Activated naive CD4-positive, alpha-beta T cell treated with anti-CD3 and anti-CD28 coated beads, Interleukin-2, amount 10 ng/mL, durations not matched to agents 5 hours and 36 hours (primary cell): ENCODE data around the gene GOLGA8A. TPM values are rescaled to one million over a fixed set of nuclear protein-coding genes. Genes with fewer than 3 reads are reported as not detected.

Experiments used
- total RNA-seq, 2 experiments: library from RNA; stranded (reverse); gene quantifications; one replicate each; pipeline ENCODE4 v1.2.3, GENCODE V29; 2021

GOLGA8A gene
- 100 to 1,000 TPM; 183 to 185 TPM for total RNA-seq

DNA sequence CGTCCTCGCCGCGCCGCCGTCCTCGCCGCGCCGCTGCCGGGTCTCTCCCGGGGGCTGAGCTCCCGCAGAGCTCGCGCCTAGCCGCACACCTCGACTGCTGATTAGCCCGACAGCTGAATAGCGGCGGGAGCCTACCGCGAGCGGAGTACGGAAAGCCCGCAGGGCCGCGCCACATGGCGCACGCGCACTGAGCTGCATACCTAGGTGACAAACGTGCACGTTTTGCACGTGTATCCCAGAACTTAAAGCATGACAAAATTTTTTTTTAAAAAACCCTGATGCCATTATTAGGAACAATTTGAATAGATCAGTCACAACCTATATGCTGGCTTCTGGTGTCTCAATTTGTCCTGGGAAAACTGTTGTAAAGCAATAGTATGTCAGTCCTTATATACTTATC is at the start of gene GOLGA8A:
Gene GOLGA8A, minus strand, starts transcription at position 122 of the 400 bp plus-strand sequence. CDS start 48,117 bp downstream, outside the sequence.

Other genes with a start within 250 kb of the GOLGA8A start
- gene KATNBL1, start 227.7 kb downstream of the GOLGA8A start, total RNA-seq, result 10 to 100 TPM; 37.5 to 38.7 TPM
- gene EMC4, start 212.8 kb downstream of the GOLGA8A start, total RNA-seq, result 10 to 100 TPM; 65.4 to 69.2 TPM
- gene SLC12A6, start 100.0 kb downstream of the GOLGA8A start, total RNA-seq, result 10 to 100 TPM; 46.7 to 51.2 TPM
- gene NOP10, start 94.7 kb downstream of the GOLGA8A start, total RNA-seq, result 100 to 1,000 TPM; 160 to 162 TPM
- not detected for gene NUTM1, start 94.5 kb downstream of the GOLGA8A start, total RNA-seq
- gene LPCAT4, start 70.6 kb downstream of the GOLGA8A start, total RNA-seq, result 100 to 1,000 TPM in 1 of 2 experiments, 10 to 100 TPM in 1; 96.8 to 101 TPM
- gene GOLGA8B, start 145.8 kb upstream of the GOLGA8A start, total RNA-seq, result 100 to 1,000 TPM; 259 to 305 TPM